Activated naive CD4-positive, alpha-beta T cell treated with anti-CD3 and anti-CD28 coated beads, Interleukin-2, amount 50 U/mL, for 24 hours (primary cell): ENCODE data around the gene MACROD2.

Experiments used
- H3K27ac Mint-ChIP-seq: one replicate; pipeline ENCODE4 v1.8.0; 2021; ENCODE audit warnings: mild to moderate bottlenecking, mixed read lengths
- H3K27me3 Mint-ChIP-seq: one replicate; pipeline ENCODE4 v1.8.0; 2021; ENCODE audit warnings: mixed read lengths
- H3K36me3 Mint-ChIP-seq: one replicate; pipeline ENCODE4 v1.8.0; 2021; ENCODE audit warnings: mixed read lengths
- H3K4me1 Mint-ChIP-seq: one replicate; pipeline ENCODE4 v1.8.0; 2021; ENCODE audit warnings: mixed read lengths
- H3K4me3 Mint-ChIP-seq: one replicate; pipeline ENCODE4 v1.8.0; 2021; ENCODE audit warnings: mild to moderate bottlenecking, mixed read lengths
- H3K9me3 Mint-ChIP-seq: one replicate; pipeline ENCODE4 v1.8.0; 2021; ENCODE audit warnings: mixed read lengths

MACROD2 gene

DNA sequence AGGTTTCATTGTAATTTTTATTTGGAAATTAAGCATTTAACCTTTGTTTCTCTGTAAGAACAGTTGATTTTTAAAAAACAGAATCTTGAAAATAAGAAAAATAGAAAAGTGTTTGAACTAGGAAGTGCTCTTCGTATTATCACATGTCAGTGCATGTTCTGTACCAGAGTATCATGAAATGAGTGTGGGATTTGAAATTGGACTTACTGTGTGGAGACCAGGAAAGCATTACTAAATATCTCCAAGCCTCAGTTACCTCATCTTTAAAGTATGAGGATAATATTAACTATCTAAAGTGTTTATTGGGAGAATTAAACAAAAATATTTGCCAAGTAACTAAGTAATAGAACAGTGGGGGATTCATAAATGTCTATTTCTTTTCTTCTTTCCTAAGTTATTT, 499.0 kb downstream of the MACROD2 start:
- no peaks in the 10 kb centered on the region for H3K27me3 Mint-ChIP-seq
- no peaks in the 10 kb centered on the region for H3K9me3 Mint-ChIP-seq
- H3K36me3 Mint-ChIP-seq, result no peaks in the 10 kb centered on the region
- H3K4me1 Mint-ChIP-seq, result no peaks in the 10 kb centered on the region
- no peak overlapping the region for H3K27ac Mint-ChIP-seq
- no peak overlapping the region for H3K4me3 Mint-ChIP-seq

- Mint-ChIP-seq H3K9me3 (no peaks in the 10 kb centered on the region), H3K4me1 (no peaks in the 10 kb centered on the region), H3K27ac (no peak overlapping the region), H3K36me3 (no peaks in the 10 kb centered on the region), H3K27me3 (no peaks in the 10 kb centered on the region), H3K4me3 (no peak overlapping the region)
These were observed 499.8 kb downstream of the MACROD2 start for GRCh38 chr20:14495066-14495465.

GRCh38 chr20:14497004-14497403, 501.7 kb downstream of the MACROD2 start:
- Mint-ChIP-seq H3K36me3 (no peaks in the 10 kb centered on the region), H3K27me3 (no peaks in the 10 kb centered on the region), H3K4me1 (no peaks in the 10 kb centered on the region), H3K4me3 (no peak overlapping the region), H3K27ac (no peak overlapping the region), H3K9me3 (peaks cover 5% of the 10 kb centered on the region)

GRCh38 chr20:14498772-14499171, 503.5 kb downstream of the MACROD2 start:
- Mint-ChIP-seq H3K27me3 (no peaks in the 10 kb centered on the region), H3K27ac (no peak overlapping the region), H3K9me3 (peaks cover 11% of the 10 kb centered on the region), H3K4me3 (no peak overlapping the region), H3K4me1 (no peaks in the 10 kb centered on the region), H3K36me3 (no peaks in the 10 kb centered on the region)

- Mint-ChIP-seq H3K9me3 (peaks cover 14% of the 10 kb centered on the region), H3K4me1 (no peaks in the 10 kb centered on the region), H3K27ac (no peak overlapping the region), H3K4me3 (no peak overlapping the region), H3K36me3 (no peaks in the 10 kb centered on the region), H3K27me3 (no peaks in the 10 kb centered on the region)
These were observed 510.2 kb downstream of the MACROD2 start for GRCh38 chr20:14505476-14505875.

GRCh38 chr20:14507711-14508110, 512.4 kb downstream of the MACROD2 start:
- peaks cover 8% of the 10 kb centered on the region for H3K9me3 Mint-ChIP-seq
- H3K27ac Mint-ChIP-seq, result no peak overlapping the region
- H3K4me3 Mint-ChIP-seq, result no peak overlapping the region
- H3K27me3 Mint-ChIP-seq, result no peaks in the 10 kb centered on the region
- no peaks in the 10 kb centered on the region for H3K36me3 Mint-ChIP-seq
- H3K4me1 Mint-ChIP-seq, result no peaks in the 10 kb centered on the region

DNA sequence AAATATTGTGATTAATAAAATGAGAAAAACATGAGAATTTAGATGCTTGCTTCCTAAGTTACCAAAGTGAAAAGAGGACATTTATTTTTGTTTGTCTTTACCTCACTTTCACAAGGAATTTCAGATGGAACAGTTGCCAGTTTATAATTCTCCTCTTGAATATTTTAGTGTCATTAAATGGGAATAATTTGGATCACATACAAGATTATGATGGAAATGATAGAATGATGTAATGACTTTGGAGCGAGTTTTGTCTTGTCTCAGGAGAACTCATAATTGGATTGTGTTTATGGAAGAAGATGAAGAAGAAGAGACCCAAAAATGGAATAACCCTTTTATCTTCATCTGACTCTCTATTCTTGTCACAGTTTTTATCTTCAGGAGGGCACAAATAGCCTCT, 515.0 kb downstream of the MACROD2 start:
- H3K36me3 Mint-ChIP-seq, result no peaks in the 10 kb centered on the region
- no peak overlapping the region for H3K27ac Mint-ChIP-seq
- peaks cover 6% of the 10 kb centered on the region for H3K9me3 Mint-ChIP-seq
- H3K4me3 Mint-ChIP-seq, result no peak overlapping the region
- H3K27me3 Mint-ChIP-seq, result no peaks in the 10 kb centered on the region
- no peaks in the 10 kb centered on the region for H3K4me1 Mint-ChIP-seq

DNA sequence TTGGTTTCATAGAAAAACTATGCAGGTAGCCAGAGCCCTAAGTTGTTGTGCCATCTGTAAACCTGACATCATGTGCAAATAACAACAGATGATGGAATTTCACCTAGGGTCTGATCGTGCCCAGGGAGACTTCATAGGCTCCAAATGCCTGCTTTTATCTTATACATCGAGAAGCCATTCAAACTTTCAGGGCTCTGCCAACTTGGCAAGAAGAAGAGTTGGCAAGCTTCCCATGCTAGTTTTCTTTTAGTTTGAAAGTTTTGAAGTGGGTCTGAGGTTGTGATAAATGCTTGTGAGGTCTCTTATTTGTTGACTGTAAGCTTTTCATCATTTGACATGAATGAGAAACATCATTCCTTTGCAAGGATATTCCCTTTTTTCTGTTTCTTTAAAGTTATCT, 517.5 kb downstream of the MACROD2 start:
- Mint-ChIP-seq H3K9me3 (no peaks in the 10 kb centered on the region), H3K27me3 (no peaks in the 10 kb centered on the region), H3K4me3 (no peak overlapping the region), H3K27ac (no peak overlapping the region), H3K36me3 (no peaks in the 10 kb centered on the region), H3K4me1 (no peaks in the 10 kb centered on the region)

- H3K27me3 Mint-ChIP-seq, result no peaks in the 10 kb centered on the region
- no peak overlapping the region for H3K27ac Mint-ChIP-seq
- H3K36me3 Mint-ChIP-seq, result no peaks in the 10 kb centered on the region
- no peak overlapping the region for H3K4me3 Mint-ChIP-seq
- no peaks in the 10 kb centered on the region for H3K9me3 Mint-ChIP-seq
- no peaks in the 10 kb centered on the region for H3K4me1 Mint-ChIP-seq
These were observed 523.3 kb downstream of the MACROD2 start for GRCh38 chr20:14518648-14519047.

GRCh38 chr20:14521016-14521415, 525.7 kb downstream of the MACROD2 start:
- Mint-ChIP-seq H3K27ac (no peak overlapping the region), H3K27me3 (no peaks in the 10 kb centered on the region), H3K9me3 (no peaks in the 10 kb centered on the region), H3K4me1 (no peaks in the 10 kb centered on the region), H3K4me3 (no peak overlapping the region), H3K36me3 (no peaks in the 10 kb centered on the region)

DNA sequence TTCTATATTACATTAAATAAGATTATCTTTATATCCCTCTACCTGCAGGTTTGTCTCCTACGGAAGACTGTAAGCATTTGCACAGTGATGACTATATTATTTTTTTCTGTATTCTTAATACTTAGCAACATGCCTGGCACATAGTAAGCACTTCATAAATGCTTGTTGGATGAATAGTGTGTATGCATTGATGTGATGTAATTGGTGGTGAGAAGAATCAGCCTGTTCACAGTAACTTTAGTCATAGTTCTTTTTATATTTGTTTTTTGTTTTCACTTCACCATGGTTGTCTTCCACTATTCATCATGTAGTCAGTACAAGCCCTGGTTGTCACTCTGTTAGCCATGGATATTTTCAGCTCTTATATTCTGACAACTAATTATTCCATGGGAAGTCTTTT, 526.1 kb downstream of the MACROD2 start:
- Mint-ChIP-seq H3K27ac (no peak overlapping the region), H3K4me3 (no peak overlapping the region), H3K4me1 (no peaks in the 10 kb centered on the region), H3K27me3 (no peaks in the 10 kb centered on the region), H3K9me3 (no peaks in the 10 kb centered on the region), H3K36me3 (no peaks in the 10 kb centered on the region)

- Mint-ChIP-seq H3K4me1 (no peaks in the 10 kb centered on the region), H3K27me3 (no peaks in the 10 kb centered on the region), H3K4me3 (no peak overlapping the region), H3K36me3 (no peaks in the 10 kb centered on the region), H3K9me3 (no peaks in the 10 kb centered on the region), H3K27ac (no peak overlapping the region)
These were observed 527.3 kb downstream of the MACROD2 start for GRCh38 chr20:14522595-14522994.

DNA sequence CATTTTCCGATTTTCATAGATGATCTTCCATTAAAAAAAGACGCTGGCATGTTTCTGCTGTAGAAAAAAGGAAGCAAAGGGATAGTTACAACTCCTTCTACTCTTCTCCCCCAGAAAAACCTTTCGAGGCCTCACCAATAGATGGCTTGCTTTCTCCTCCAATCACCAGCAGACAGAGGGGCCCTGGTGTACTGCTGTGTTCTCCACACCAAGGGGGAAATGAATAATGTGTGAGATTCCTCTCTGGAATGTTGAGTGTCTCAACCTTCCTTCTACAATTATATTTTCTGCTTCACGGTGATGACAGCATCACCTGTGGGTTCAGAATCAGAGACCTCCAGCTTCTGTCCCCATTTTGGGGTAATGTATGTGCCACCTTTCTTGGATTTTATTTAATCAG, 527.8 kb downstream of the MACROD2 start:
- H3K4me3 Mint-ChIP-seq, result no peak overlapping the region
- no peaks in the 10 kb centered on the region for H3K9me3 Mint-ChIP-seq
- H3K4me1 Mint-ChIP-seq, result no peaks in the 10 kb centered on the region
- H3K27ac Mint-ChIP-seq, result no peak overlapping the region
- H3K36me3 Mint-ChIP-seq, result no peaks in the 10 kb centered on the region
- no peaks in the 10 kb centered on the region for H3K27me3 Mint-ChIP-seq

DNA sequence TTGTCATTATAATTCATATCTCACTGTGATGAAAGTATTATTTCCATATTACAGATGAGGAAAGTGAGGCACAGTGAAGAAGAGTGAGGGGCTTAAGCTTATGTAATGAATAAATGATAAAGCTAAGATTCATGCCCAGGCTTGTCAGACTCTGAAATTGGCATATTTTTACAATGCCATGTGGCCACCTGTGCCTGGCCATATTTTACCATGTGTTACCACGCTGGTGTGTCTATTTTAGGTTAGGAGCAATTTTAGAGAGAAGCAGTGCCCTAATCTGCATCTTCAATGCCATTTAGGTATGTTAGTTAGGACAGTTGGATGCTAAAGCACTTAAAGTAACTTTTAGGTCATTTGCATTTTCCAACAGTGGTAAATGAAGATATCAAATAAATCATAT, 530.1 kb downstream of the MACROD2 start:
- Mint-ChIP-seq H3K4me1 (no peaks in the 10 kb centered on the region), H3K9me3 (no peaks in the 10 kb centered on the region), H3K27me3 (no peaks in the 10 kb centered on the region), H3K4me3 (no peak overlapping the region), H3K27ac (no peak overlapping the region), H3K36me3 (peaks cover 2% of the 10 kb centered on the region)

GRCh38 chr20:14526891-14527290, 531.6 kb downstream of the MACROD2 start:
- Mint-ChIP-seq H3K4me1 (no peaks in the 10 kb centered on the region), H3K9me3 (no peaks in the 10 kb centered on the region), H3K27me3 (no peaks in the 10 kb centered on the region), H3K36me3 (peaks cover 2% of the 10 kb centered on the region), H3K27ac (no peak overlapping the region), H3K4me3 (no peak overlapping the region)

- Mint-ChIP-seq H3K9me3 (no peaks in the 10 kb centered on the region), H3K36me3 (peaks cover 2% of the 10 kb centered on the region), H3K27ac (no peak overlapping the region), H3K4me3 (no peak overlapping the region), H3K27me3 (no peaks in the 10 kb centered on the region), H3K4me1 (no peaks in the 10 kb centered on the region)
These were observed 536.5 kb downstream of the MACROD2 start for GRCh38 chr20:14531786-14532185.

DNA sequence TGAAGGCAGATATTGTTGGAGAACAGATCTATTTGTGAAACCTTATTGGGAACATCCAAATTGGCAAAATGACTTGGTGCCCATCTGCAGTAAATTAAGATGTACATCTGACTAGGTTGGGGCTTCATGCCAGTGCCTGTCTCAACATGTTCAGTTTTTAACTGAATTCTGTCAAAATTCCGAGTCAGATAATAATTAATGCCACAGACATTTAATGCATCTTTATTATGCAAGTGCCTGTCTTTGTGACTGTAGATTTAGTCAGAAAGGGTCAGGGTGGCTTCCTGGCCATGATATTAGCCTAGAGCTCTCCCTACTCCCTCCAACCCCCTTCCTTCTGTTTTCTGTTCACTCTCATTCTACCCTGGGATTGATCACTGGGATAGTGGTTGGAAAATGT, 541.4 kb downstream of the MACROD2 start:
- peaks cover 10% of the 10 kb centered on the region for H3K9me3 Mint-ChIP-seq
- H3K36me3 Mint-ChIP-seq, result no peaks in the 10 kb centered on the region
- no peaks in the 10 kb centered on the region for H3K27me3 Mint-ChIP-seq
- H3K4me3 Mint-ChIP-seq, result no peak overlapping the region
- H3K4me1 Mint-ChIP-seq, result no peaks in the 10 kb centered on the region
- no peak overlapping the region for H3K27ac Mint-ChIP-seq
